Measurements from ENCODE around the gene PHYHD1. TPM values are rescaled to one million over a fixed set of nuclear protein-coding genes. Genes with fewer than 3 reads are reported as not detected.

PHYHD1 gene
- total and polyA plus RNA-seq, 2 of the 13 experiments (the other 11 are each of a cell fraction or from before 2014, with no cell fraction given) = 10.6 to 25.3 TPM

GRCh38 chr9:128947527-128948301 lies 26.9 kb downstream of the PHYHD1 start, which contains the start of the genes DOLK and NUP188 (continued):
- TF ChIP-seq TRIM22 (IDR thresholded peaks at IDR 0.05) (no peak), ZNF724P (CRISPR knock-in tag; IDR thresholded peaks at IDR 0.05; ENCODE audit: borderline replicate concordance) (no peak), GMEB1 (CRISPR knock-in tag; IDR thresholded peaks at IDR 0.05; ENCODE audit: borderline replicate concordance) (peak; percentile 88), NCOA2 (CRISPR knock-in tag; IDR thresholded peaks at IDR 0.05) (peak; percentile 41; the same call in 1 of the 2 replicates), CAMTA2 (CRISPR knock-in tag; IDR thresholded peaks at IDR 0.05; ENCODE audit: borderline replicate concordance) (no peak), AHR (CRISPR knock-in tag; IDR thresholded peaks at IDR 0.05) (peak; percentile 89; the same call in 1 of the 2 replicates), HNRNPLL (IDR thresholded peaks at IDR 0.05; ENCODE audit: low read depth, low read length, poor library complexity, severe bottlenecking) (peak; percentile 27), ESRRA (CRISPR knock-in tag; IDR thresholded peaks at IDR 0.05; ENCODE audit: low read depth) (peak; percentile 24; the same call in 1 of the 2 replicates), ZNF274 (CRISPR knock-in tag; IDR thresholded peaks at IDR 0.05) (no peak), GFI1 (CRISPR knock-in tag; IDR thresholded peaks at IDR 0.05; ENCODE audit: borderline replicate concordance) (peak; percentile 24), ZNF713 (CRISPR knock-in tag; IDR thresholded peaks at IDR 0.05) (no peak; the same call in 1 of the 2 replicates), ZNF430 (CRISPR knock-in tag; IDR thresholded peaks at IDR 0.05) (no peak), HMGXB4 (CRISPR knock-in tag; IDR thresholded peaks at IDR 0.05; ENCODE audit: borderline replicate concordance in 1 of 2, low read depth in 1 of 2) (peak; percentile 76 to 87), GTF2F1 (IDR thresholded peaks at IDR 0.05; ENCODE audit: low read length) (peak; percentile 83; the same call in 1 of the 2 replicates), FOXM1 (CRISPR knock-in tag; IDR thresholded peaks at IDR 0.05) (no peak), RFX3 (CRISPR knock-in tag; IDR thresholded peaks at IDR 0.05) (no peak)
- TF ChIP-seq, protein P1, sequence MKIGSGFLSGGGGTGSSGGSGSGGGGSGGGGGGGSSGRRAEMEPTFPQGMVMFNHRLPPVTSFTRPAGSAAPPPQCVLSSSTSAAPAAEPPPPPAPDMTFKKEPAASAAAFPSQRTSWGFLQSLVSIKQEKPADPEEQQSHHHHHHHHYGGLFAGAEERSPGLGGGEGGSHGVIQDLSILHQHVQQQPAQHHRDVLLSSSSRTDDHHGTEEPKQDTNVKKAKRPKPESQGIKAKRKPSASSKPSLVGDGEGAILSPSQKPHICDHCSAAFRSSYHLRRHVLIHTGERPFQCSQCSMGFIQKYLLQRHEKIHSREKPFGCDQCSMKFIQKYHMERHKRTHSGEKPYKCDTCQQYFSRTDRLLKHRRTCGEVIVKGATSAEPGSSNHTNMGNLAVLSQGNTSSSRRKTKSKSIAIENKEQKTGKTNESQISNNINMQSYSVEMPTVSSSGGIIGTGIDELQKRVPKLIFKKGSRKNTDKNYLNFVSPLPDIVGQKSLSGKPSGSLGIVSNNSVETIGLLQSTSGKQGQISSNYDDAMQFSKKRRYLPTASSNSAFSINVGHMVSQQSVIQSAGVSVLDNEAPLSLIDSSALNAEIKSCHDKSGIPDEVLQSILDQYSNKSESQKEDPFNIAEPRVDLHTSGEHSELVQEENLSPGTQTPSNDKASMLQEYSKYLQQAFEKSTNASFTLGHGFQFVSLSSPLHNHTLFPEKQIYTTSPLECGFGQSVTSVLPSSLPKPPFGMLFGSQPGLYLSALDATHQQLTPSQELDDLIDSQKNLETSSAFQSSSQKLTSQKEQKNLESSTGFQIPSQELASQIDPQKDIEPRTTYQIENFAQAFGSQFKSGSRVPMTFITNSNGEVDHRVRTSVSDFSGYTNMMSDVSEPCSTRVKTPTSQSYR (CRISPR knock-in tag; IDR thresholded peaks at IDR 0.05; ENCODE audit: borderline replicate concordance) = no peak; the same call in 1 of the 2 replicates
- TF ChIP-seq, protein P2, sequence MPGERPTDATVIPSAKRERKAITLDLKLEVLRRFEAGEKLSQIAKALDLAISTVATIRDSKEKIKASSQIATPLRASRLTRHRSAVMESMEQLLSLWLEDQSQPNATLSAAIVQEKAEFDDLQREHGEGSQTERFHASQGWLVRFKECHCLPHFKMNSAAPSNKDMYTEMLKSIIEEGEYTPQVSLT (CRISPR knock-in tag; IDR thresholded peaks at IDR 0.05; ENCODE audit: borderline replicate concordance, low read depth) = no peak
- TF ChIP-seq, protein P3, sequence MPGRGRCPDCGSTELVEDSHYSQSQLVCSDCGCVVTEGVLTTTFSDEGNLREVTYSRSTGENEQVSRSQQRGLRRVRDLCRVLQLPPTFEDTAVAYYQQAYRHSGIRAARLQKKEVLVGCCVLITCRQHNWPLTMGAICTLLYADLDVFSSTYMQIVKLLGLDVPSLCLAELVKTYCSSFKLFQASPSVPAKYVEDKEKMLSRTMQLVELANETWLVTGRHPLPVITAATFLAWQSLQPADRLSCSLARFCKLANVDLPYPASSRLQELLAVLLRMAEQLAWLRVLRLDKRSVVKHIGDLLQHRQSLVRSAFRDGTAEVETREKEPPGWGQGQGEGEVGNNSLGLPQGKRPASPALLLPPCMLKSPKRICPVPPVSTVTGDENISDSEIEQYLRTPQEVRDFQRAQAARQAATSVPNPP (CRISPR knock-in tag; IDR thresholded peaks at IDR 0.05) = no peak
